Keratinocyte (primary cell): ENCODE results near the gene FAF1. TPM values are rescaled to one million over a fixed set of nuclear protein-coding genes. Genes with fewer than 3 reads are reported as not detected.

Source experiments
- DNase-seq: peaks from one replicate; pipeline ENCODE4 v3.0.0-alpha.2; 2011; ENCODE audit warnings: low read depth, missing footprints, low spot score
- FAIRE-seq: peaks from 2 replicates; lab custom pipeline; 2011; peaks lifted over from hg19 to GRCh38; lab: Jason Lieb, UNC
- H2AFZ ChIP-seq: 2 replicates; pipeline ENCODE4 v1.6.0; 2012; ENCODE audit warnings: low read length, control low read depth, inconsistent platforms; ENCODE audit not compliant: control insufficient read depth
- H3K27ac ChIP-seq: 2 replicates; pipeline ENCODE4 v1.5.1; 2011; ENCODE audit warnings: low read length; ENCODE audit not compliant: control insufficient read depth, insufficient read depth
- H3K27me3 ChIP-seq: 3 replicates; pipeline ENCODE4 v1.6.0; 2011; ENCODE audit warnings: low read length; ENCODE audit not compliant: control insufficient read depth, insufficient read depth; ENCODE audit errors: extremely low read depth
- H3K36me3 ChIP-seq, 2 experiments: 2 replicates in 1 of 2; 3 replicates in 1 of 2; pipeline ENCODE4 v1.5.1; 2011; ENCODE audit warnings: low read length in 2 of 2, mild to moderate bottlenecking in 1 of 2; ENCODE audit not compliant: control insufficient read depth in 2 of 2, insufficient read depth in 2 of 2; ENCODE audit errors: extremely low read depth in 1 of 2
- H3K4me1 ChIP-seq: 3 replicates; pipeline ENCODE4 v1.5.1; 2011; ENCODE audit warnings: low read length; ENCODE audit not compliant: control insufficient read depth, insufficient read depth; ENCODE audit errors: extremely low read depth
- H3K4me2 ChIP-seq: 3 replicates; pipeline ENCODE4 v1.6.0; 2011; ENCODE audit warnings: low read depth, low read length; ENCODE audit not compliant: control insufficient read depth, insufficient read depth; ENCODE audit errors: extremely low read depth
- H3K4me3 ChIP-seq, 3 experiments: fragments of 200-600 bp in 1 of 3; sonication (generic) in 1 of 3; 2 replicates in 2 of 3; 3 replicates in 1 of 3; pipeline ENCODE4 v1.5.1; 2011 to 2016; ENCODE audit warnings: low read length in 3 of 3, mild to moderate bottlenecking in 3 of 3, control low read depth in 2 of 3, inconsistent platforms in 1 of 3, low read depth in 1 of 3, mixed read lengths in 1 of 3, mixed run types in 1 of 3, moderate library complexity in 1 of 3; ENCODE audit not compliant: control insufficient read depth in 2 of 3, insufficient read depth in 2 of 3; ENCODE audit errors: extremely low read depth in 1 of 3
- H3K79me2 ChIP-seq: 2 replicates; pipeline ENCODE4 v1.6.0; 2012; ENCODE audit warnings: low read length; ENCODE audit not compliant: control insufficient read depth, insufficient read depth
- H3K9ac ChIP-seq: 3 replicates; pipeline ENCODE4 v1.6.0; 2011; ENCODE audit warnings: low read length; ENCODE audit not compliant: control insufficient read depth, insufficient read depth; ENCODE audit errors: extremely low read depth
- H3K9me1 ChIP-seq: 3 replicates; pipeline ENCODE4 v1.6.0; 2011; ENCODE audit warnings: low read length; ENCODE audit not compliant: control insufficient read depth, insufficient read depth; ENCODE audit errors: extremely low read depth
- H3K9me3 ChIP-seq: 2 replicates; pipeline ENCODE4 v1.5.1; 2012; ENCODE audit warnings: low read depth, low read length; ENCODE audit not compliant: control insufficient read depth
- H4K20me1 ChIP-seq: 3 replicates; pipeline ENCODE4 v1.6.0; 2011; ENCODE audit warnings: low read length; ENCODE audit not compliant: control insufficient read depth, insufficient read depth; ENCODE audit errors: extremely low read depth
- EZH2 ChIP-seq: IDR thresholded peaks from one replicate; pipeline ENCODE4 v1.6.1; 2012; ENCODE audit warnings: inconsistent platforms, mild to moderate bottlenecking, low read length, moderate library complexity
- dilution Hi-C: fragments of 300-500 bp; cut with MboI; formaldehyde crosslinking; loops from one replicate; pipeline ENCODE4 v1.7.0; 2020; ENCODE audit warnings: low sequenced_read_pairs; ENCODE audit not compliant: extremely low pct_ligation_motif_present
- polyA plus RNA-seq, 5 experiments: library from polyadenylated mRNA; depleted of rRNA in 3 of 5; stranded (reverse) in 3 of 5; stranded (forward) in 1 of 5; unstranded in 1 of 5; fragments of >200 nt; gene quantifications; 1 replicate in 1 of 5; 2 replicates in 3 of 5; 3 replicates in 1 of 5; pipeline versions ENCODE4 v1.2.1 to v1.2.3, GENCODE V29; 2011 to 2012; ENCODE audit warnings: missing spikeins in 2 of 5, low read depth in 1 of 5, low replicate concordance in 1 of 5
- TF ChIP-seq, protein P1 (sequence below), 3 experiments: IDR thresholded peaks in 1 of 3; conservative IDR thresholded peaks in 1 of 3; optimal IDR thresholded peaks in 1 of 3; 2 replicates in 2 of 3; 3 replicates in 1 of 3; pipeline versions ENCODE3 to v1.5.1; 2011; ENCODE audit warnings: low read length in 3 of 3, mild to moderate bottlenecking in 3 of 3, moderate library complexity in 2 of 3, control low read depth in 1 of 3, inconsistent platforms in 1 of 3; ENCODE audit not compliant: insufficient read depth in 2 of 3; ENCODE audit errors: extremely low read depth in 1 of 3

Gene FAF1
- polyA plus RNA-seq, 1 donor (not counting 4 experiments of a cell fraction or from before 2014, with no cell fraction given), result 33.1 TPM

DNA sequence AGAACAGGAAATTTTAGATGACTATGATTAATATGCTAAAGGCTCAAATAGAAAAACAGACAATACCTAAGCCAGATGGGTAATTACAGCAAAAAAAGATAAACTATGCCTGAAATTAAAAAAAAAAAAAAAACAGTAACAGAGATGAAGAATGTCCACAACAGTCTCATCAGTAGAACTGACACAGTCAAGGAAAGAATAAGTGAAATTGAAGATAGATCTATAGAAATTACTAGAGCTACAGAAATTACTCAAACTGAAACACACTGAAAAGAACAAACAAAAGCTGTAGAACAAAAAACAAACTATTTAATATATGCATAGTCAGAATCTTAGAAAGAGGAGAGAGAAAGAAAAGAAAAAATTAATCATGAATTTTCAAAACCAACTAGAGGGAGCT is 112.8 kb downstream of the FAF1 start:
- Histone ChIP-seq H3K4me3 (no peak overlapping the region), H4K20me1 (no peaks in the 10 kb centered on the region), H3K9me1 (no peaks in the 10 kb centered on the region), H3K36me3 (no peaks in the 10 kb centered on the region), H3K9ac (no peak overlapping the region), H2AFZ (no peak overlapping the region), H3K27me3 (no peaks in the 10 kb centered on the region), H3K79me2 (peaks cover 2% of the 10 kb centered on the region), H3K9me3 (no peaks in the 10 kb centered on the region), H3K27ac (no peak overlapping the region), H3K4me2 (no peak overlapping the region), H3K4me1 (no peaks in the 10 kb centered on the region)
- no peak for TF ChIP-seq EZH2
- TF ChIP-seq, protein P1, sequence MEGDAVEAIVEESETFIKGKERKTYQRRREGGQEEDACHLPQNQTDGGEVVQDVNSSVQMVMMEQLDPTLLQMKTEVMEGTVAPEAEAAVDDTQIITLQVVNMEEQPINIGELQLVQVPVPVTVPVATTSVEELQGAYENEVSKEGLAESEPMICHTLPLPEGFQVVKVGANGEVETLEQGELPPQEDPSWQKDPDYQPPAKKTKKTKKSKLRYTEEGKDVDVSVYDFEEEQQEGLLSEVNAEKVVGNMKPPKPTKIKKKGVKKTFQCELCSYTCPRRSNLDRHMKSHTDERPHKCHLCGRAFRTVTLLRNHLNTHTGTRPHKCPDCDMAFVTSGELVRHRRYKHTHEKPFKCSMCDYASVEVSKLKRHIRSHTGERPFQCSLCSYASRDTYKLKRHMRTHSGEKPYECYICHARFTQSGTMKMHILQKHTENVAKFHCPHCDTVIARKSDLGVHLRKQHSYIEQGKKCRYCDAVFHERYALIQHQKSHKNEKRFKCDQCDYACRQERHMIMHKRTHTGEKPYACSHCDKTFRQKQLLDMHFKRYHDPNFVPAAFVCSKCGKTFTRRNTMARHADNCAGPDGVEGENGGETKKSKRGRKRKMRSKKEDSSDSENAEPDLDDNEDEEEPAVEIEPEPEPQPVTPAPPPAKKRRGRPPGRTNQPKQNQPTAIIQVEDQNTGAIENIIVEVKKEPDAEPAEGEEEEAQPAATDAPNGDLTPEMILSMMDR (optimal IDR thresholded peaks at IDR 0.05 in 1 of 3, IDR thresholded peaks at IDR 0.05 in 1 of 3, conservative IDR thresholded peaks at IDR 0.05 in 1 of 3; ENCODE audit: extremely low read depth in 1 of 3, insufficient read depth in 2 of 3, low read length in 3 of 3), result no peak
- DNase-seq, result no peak
- dilution Hi-C loops, result no loop called here
- FAIRE-seq, result no peak

DNA sequence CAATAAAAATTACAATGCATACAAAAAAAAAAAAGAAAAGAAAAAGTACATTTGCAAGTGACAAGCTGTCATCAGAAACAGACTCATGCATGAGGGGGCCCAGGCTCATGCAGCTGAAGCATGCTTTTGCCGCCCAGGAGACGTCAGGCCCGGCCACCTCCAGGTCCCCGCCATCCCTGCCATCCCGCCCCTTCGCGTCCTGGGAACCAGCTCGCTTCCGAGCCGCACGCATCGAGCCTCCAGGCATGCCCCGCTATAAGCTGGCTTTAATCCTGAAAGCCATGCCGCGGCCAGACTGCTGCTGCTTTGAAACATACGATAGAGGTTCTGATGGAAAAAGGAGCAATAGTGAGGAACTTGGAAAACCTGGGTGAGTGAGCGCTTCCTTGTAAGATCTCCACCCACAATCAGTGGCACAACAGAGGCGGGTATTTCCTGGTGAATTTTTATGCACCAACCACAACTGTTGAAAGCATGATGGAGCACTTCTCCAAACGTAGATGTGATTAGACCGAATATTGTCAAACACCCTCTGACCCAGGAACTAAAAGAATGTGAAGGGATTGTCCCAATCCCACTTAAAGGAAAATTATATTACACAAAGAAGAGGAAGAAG is 113.7 kb downstream of the FAF1 start:
- no peaks in the 10 kb centered on the region for H4K20me1 ChIP-seq

More for the DNA sequence above, 113.7 kb downstream of the FAF1 start:
- no peaks in the 10 kb centered on the region for H3K27me3 ChIP-seq
- no peaks in the 10 kb centered on the region for H3K36me3 ChIP-seq
- H3K9me3 ChIP-seq, result no peaks in the 10 kb centered on the region
- dilution Hi-C loops, result no loop called here
- no peak for FAIRE-seq
- H3K79me2 ChIP-seq, result peaks cover 2% of the 10 kb centered on the region
- no peak overlapping the region for H2AFZ ChIP-seq
- H3K4me3 ChIP-seq, result no peak overlapping the region
- H3K9ac ChIP-seq, result no peak overlapping the region
- no peak overlapping the region for H3K27ac ChIP-seq
- H3K4me1 ChIP-seq, result no peaks in the 10 kb centered on the region
- no peak for DNase-seq
- H3K9me1 ChIP-seq, result no peaks in the 10 kb centered on the region
- no peak overlapping the region for H3K4me2 ChIP-seq
- no peak for TF ChIP-seq EZH2
- TF ChIP-seq, protein P1 (optimal IDR thresholded peaks at IDR 0.05 in 1 of 3, IDR thresholded peaks at IDR 0.05 in 1 of 3, conservative IDR thresholded peaks at IDR 0.05 in 1 of 3; ENCODE audit: extremely low read depth in 1 of 3, insufficient read depth in 2 of 3, low read length in 3 of 3), result no peak
